Lower lobe of right lung (tissue), 2 donors: Measurements from ENCODE around the gene RAB29. TPM values are rescaled to one million over a fixed set of nuclear protein-coding genes. Genes with fewer than 3 reads are reported as not detected.

ENCODE experiments used
- ATAC-seq, 2 donors: fragments of 200-7000 bp; cut with Tn5 transposase; one replicate each; pipeline ENCODE4 v1.9.1; 2020 to 2022; ENCODE audit warnings: mild to moderate bottlenecking in 2 of 2, moderate library complexity in 2 of 2
- DNase-seq: peaks from one replicate; pipeline ENCODE4 v3.0.0-alpha.2; 2020
- H3K27ac ChIP-seq: fragments of 200-600 bp; one replicate; pipeline ENCODE4 v1.8.0; 2022
- H3K27me3 ChIP-seq: fragments of 200-600 bp; one replicate; pipeline ENCODE4 v1.8.0; 2022; ENCODE audit warnings: low read depth
- H3K36me3 ChIP-seq: fragments of 200-600 bp; one replicate; pipeline ENCODE4 v1.8.0; 2022; ENCODE audit warnings: mild to moderate bottlenecking
- H3K4me1 ChIP-seq: fragments of 200-600 bp; one replicate; pipeline ENCODE4 v1.8.0; 2022
- H3K4me3 ChIP-seq: fragments of 200-600 bp; one replicate; pipeline ENCODE4 v1.8.0; 2022; ENCODE audit warnings: mild to moderate bottlenecking
- H3K9me3 ChIP-seq: fragments of 200-600 bp; one replicate; pipeline ENCODE4 v1.8.0; 2022
- CTCF ChIP-seq: fragments of 200-600 bp; IDR thresholded peaks from one replicate; pipeline ENCODE4 v1.8.0; 2022; ENCODE audit warnings: antibody characterized with exemption, mild to moderate bottlenecking
- intact Hi-C: fragments of 100-400 bp; cut with DNase I; formaldehyde crosslinking; loops from one replicate; pipeline ENCODE4 v1.11.0; 2022
- total RNA-seq: library from RNA; stranded (reverse); fragmentation: NEBNext Ultra II Directional; extraction: Animal tissue kit (Norgen Biotek cat#: 25700); gene quantifications from one replicate; pipeline ENCODE4 v1.2.1, GENCODE V29; 2021
- donor health status: DM: no; HTN: yes; CAD: no; lungs with severe emphysema.

RAB29 gene
- total RNA-seq, 1 donor from 2014 or later, result 23.9 TPM

GRCh38 chr1:205719762-205720161, 55.5 kb downstream of the RAB29 start:
- no peak overlapping the region for H3K4me3 ChIP-seq
- TF ChIP-seq CTCF, result no peak
- H3K27ac ChIP-seq, result no peak overlapping the region
- peaks cover 97% of the 10 kb centered on the region for H3K36me3 ChIP-seq
- H3K9me3 ChIP-seq, result no peaks in the 10 kb centered on the region
- DNase-seq, result no peak
- ATAC-seq, result no peak
- intact Hi-C loops, result no loop called here
- no peaks in the 10 kb centered on the region for H3K27me3 ChIP-seq
- H3K4me1 ChIP-seq, result no peaks in the 10 kb centered on the region

GRCh38 chr1:205719015-205719414, 56.3 kb downstream of the RAB29 start:
- H3K9me3 ChIP-seq, result no peaks in the 10 kb centered on the region
- H3K4me1 ChIP-seq, result no peaks in the 10 kb centered on the region
- DNase-seq, result no peak
- no peak overlapping the region for H3K27ac ChIP-seq
- H3K4me3 ChIP-seq, result no peak overlapping the region
- ATAC-seq, result no peak
- intact Hi-C loops, result no loop called here
- peaks cover 91% of the 10 kb centered on the region for H3K36me3 ChIP-seq
- no peaks in the 10 kb centered on the region for H3K27me3 ChIP-seq
- TF ChIP-seq CTCF, result no peak

Other genes with a start within 250 kb of the RAB29 start
- 62.8 TPM for gene ELK4, start 143.5 kb downstream of the RAB29 start, total RNA-seq
- gene SLC45A3, start 95.0 kb downstream of the RAB29 start, total RNA-seq, result 6.8 TPM
- gene NUCKS1, start 25.3 kb downstream of the RAB29 start, total RNA-seq, result 111 TPM
- 29.3 TPM for gene SLC41A1, start 37.7 kb upstream of the RAB29 start, total RNA-seq
- 0.30 TPM for gene PM20D1, start 74.7 kb upstream of the RAB29 start, total RNA-seq
- gene SLC26A9, start 168.0 kb upstream of the RAB29 start, total RNA-seq, result 18.2 TPM
- gene RAB7B, start 227.9 kb upstream of the RAB29 start, total RNA-seq, result 9.1 TPM
- 63.6 TPM for gene CTSE, start 248.4 kb upstream of the RAB29 start, total RNA-seq